Stimulated activated CD4-positive, alpha-beta T cell treated with anti-CD3 and anti-CD28 coated beads, TNF-alpha, amount 100 ng/mL, for 4 hours (primary cell): ENCODE results near the gene WDR73.

Source experiments
- DNase-seq, 3 experiments: peaks; one replicate each; pipeline ENCODE4 v3.0.0-alpha.2; 2020; ENCODE audit warnings: low read depth in 3 of 3

Gene WDR73

GRCh38 chr15:84620626-84621025 is 33.5 kb downstream of the WDR73 start:
- no peak for DNase-seq

- DNase-seq: no peak
Measured at GRCh38 chr15:84616235-84616634, 37.8 kb downstream of the WDR73 start.

GRCh38 chr15:84611631-84612030 is 42.5 kb downstream of the WDR73 start:
- DNase-seq: no peak

- DNase-seq: no peak
Measured at GRCh38 chr15:84609818-84610525, 44.1 kb downstream of the WDR73 start.

GRCh38 chr15:84608707-84609284 is 45.3 kb downstream of the WDR73 start:
- no peak for DNase-seq

- DNase-seq: no peak
Measured at GRCh38 chr15:84606653-84607120, 47.4 kb downstream of the WDR73 start.

- no peak for DNase-seq
Measured at GRCh38 chr15:84605554-84605882, 48.6 kb downstream of the WDR73 start.

GRCh38 chr15:84604826-84605553 is 49.1 kb downstream of the WDR73 start:
- peak in 1 of 3 experiments; percentile 13 for DNase-seq

- no peak for DNase-seq
Measured at GRCh38 chr15:84603630-84604379, 50.3 kb downstream of the WDR73 start.

GRCh38 chr15:84601555-84601838 is 52.6 kb downstream of the WDR73 start:
- no peak for DNase-seq

GRCh38 chr15:84600687-84601554 is 53.2 kb downstream of the WDR73 start, which contains the start of gene ZSCAN2:
ZSCAN2 (plus strand) TSS chr15:84601009; CDS start chr15:84603928, 2,919 bp downstream.
- peak; percentile 86 to 87 (median 87) for DNase-seq

GRCh38 chr15:84600331-84600686 is 53.8 kb downstream of the WDR73 start:
- peak in 2 of 3 experiments; percentile 20 to 33 for DNase-seq

GRCh38 chr15:84599906-84600305 is 54.2 kb downstream of the WDR73 start:
- DNase-seq: no peak

- DNase-seq: no peak
Measured at GRCh38 chr15:84598993-84599392, 55.1 kb downstream of the WDR73 start.

- DNase-seq: no peak
Measured at GRCh38 chr15:84598250-84598649, 55.8 kb downstream of the WDR73 start.

- no peak for DNase-seq
Measured at GRCh38 chr15:84597296-84597695, 56.8 kb downstream of the WDR73 start.

GRCh38 chr15:84595660-84596059 is 58.4 kb downstream of the WDR73 start:
- DNase-seq: no peak

- DNase-seq: no peak
Measured at GRCh38 chr15:84594617-84595290, 59.3 kb downstream of the WDR73 start.

GRCh38 chr15:84591815-84592214 is 62.3 kb downstream of the WDR73 start:
- DNase-seq: no peak

GRCh38 chr15:84590406-84590805 is 63.7 kb downstream of the WDR73 start:
- DNase-seq: no peak
